PFSK-1 (cell line): Measurements from ENCODE around the gene PCSK5.

Experiments used
- POLR2AphosphoS5 ChIP-seq: IDR thresholded peaks from 2 replicates; pipeline ENCODE4 v1.6.1; 2012; ENCODE audit warnings: low read depth, mild to moderate bottlenecking, control low read depth, low read length, moderate library complexity
- SIN3A ChIP-seq: IDR thresholded peaks from 2 replicates; pipeline ENCODE4 v1.6.1; 2012; ENCODE audit warnings: mild to moderate bottlenecking, low read length, moderate library complexity, borderline replicate concordance; ENCODE audit not compliant: insufficient read depth
- TAF1 ChIP-seq: IDR thresholded peaks from 2 replicates; pipeline ENCODE4 v1.6.1; 2012; ENCODE audit warnings: low read length, control low read depth, borderline replicate concordance; ENCODE audit not compliant: insufficient read depth
- TF ChIP-seq, protein P1 (sequence below), 2 experiments: IDR thresholded peaks; 2 replicates each; pipeline versions ENCODE4 v1.6.1 to v1.8.0; 2011 to 2012; ENCODE audit warnings: low read depth in 2 of 2, low read length in 2 of 2, control low read depth in 1 of 2, inconsistent platforms in 1 of 2, mild to moderate bottlenecking in 1 of 2, moderate library complexity in 1 of 2; ENCODE audit not compliant: insufficient read depth in 1 of 2

DNA sequence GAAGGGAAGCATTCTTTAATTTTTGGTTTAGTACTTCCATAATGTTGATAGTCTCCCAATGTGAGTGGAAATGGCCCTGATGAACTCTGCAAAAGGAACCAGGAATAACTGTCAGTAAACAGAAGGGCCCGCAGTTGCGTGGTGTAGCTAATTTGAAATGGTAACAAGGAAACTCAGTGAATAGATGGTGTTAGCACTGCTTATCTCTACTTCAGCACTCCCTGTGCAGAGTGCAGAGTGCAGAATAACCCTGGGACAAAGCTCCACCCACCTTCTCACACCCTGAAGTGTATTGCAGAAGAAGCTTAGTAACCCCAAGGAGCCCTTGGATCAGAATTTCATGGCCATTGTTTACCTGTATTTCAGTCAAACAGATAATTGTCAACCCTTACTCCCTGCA lies 158.9 kb downstream of the PCSK5 start:
- no peak for TF ChIP-seq POLR2AphosphoS5
- TF ChIP-seq, protein P1, sequence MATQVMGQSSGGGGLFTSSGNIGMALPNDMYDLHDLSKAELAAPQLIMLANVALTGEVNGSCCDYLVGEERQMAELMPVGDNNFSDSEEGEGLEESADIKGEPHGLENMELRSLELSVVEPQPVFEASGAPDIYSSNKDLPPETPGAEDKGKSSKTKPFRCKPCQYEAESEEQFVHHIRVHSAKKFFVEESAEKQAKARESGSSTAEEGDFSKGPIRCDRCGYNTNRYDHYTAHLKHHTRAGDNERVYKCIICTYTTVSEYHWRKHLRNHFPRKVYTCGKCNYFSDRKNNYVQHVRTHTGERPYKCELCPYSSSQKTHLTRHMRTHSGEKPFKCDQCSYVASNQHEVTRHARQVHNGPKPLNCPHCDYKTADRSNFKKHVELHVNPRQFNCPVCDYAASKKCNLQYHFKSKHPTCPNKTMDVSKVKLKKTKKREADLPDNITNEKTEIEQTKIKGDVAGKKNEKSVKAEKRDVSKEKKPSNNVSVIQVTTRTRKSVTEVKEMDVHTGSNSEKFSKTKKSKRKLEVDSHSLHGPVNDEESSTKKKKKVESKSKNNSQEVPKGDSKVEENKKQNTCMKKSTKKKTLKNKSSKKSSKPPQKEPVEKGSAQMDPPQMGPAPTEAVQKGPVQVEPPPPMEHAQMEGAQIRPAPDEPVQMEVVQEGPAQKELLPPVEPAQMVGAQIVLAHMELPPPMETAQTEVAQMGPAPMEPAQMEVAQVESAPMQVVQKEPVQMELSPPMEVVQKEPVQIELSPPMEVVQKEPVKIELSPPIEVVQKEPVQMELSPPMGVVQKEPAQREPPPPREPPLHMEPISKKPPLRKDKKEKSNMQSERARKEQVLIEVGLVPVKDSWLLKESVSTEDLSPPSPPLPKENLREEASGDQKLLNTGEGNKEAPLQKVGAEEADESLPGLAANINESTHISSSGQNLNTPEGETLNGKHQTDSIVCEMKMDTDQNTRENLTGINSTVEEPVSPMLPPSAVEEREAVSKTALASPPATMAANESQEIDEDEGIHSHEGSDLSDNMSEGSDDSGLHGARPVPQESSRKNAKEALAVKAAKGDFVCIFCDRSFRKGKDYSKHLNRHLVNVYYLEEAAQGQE (IDR thresholded peaks at IDR 0.05; ENCODE audit: insufficient read depth in 1 of 2, low read depth in 2 of 2, low read length in 2 of 2), result no peak
- no peak for TF ChIP-seq SIN3A
- TF ChIP-seq TAF1, result no peak
